ENCODE measurements around the gene RELT. TPM values are rescaled to one million over a fixed set of nuclear protein-coding genes. Genes with fewer than 3 reads are reported as not detected.

Gene RELT
- total and polyA plus RNA-seq, 3 experiments from 2014 or later = 7.5 to 23.4 (median 23.4) TPM

DNA sequence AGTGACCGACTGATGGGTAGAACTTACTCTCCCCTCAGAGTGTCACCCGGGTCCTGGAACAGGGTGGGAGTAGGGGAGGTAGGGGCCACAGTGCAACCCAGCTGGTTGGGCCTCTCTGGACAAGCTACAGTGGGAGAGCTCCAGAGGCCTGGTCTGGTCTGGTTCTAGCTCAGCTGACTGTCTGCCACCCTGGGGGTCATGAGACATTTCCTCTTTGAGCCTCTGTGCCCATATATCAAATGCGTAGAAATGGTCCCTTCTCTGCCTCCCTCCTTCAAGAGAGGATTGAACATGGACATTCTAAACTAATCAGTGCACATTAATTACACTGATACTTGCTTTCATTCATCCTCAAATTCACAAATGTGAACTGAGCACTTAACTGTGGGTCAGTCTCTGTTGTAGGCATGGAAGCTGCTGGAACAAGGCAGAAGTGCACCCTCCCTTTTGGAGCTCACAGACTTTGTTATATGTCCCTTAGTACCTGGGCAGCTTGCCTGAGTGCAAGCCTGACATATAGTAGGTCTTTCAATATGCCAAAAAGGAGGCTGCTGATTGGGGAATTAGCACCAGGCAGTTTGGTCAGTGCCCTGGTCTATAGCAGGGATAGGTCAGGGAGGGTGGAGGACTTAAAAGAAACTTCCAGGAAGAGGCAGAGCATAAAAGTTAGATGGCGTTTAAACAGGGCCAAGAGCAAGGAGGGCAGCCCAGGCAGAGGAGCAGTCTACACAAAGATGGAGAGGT is 42.4 kb upstream of the RELT start:
- H3K4me3 ChIP-seq (ENCODE audit: low read length) = no peak overlapping the region
- Mint-ChIP-seq H3K9me3 (no peaks in the 10 kb centered on the region), H3K4me3 (no peak overlapping the region), H3K27me3 (peaks cover 0 to 6% of the 10 kb centered on the region in 2 donors), H3K27ac (no peak overlapping the region), H3K36me3 (no peaks in the 10 kb centered on the region), H3K4me1 (no peaks in the 10 kb centered on the region)
- H3K9me3 ChIP-seq (ENCODE audit: low read length) = no peaks in the 10 kb centered on the region
- no peaks in the 10 kb centered on the region for H3K27me3 ChIP-seq (ENCODE audit: insufficient read depth, low read length, poor library complexity, severe bottlenecking)
- CTCF ChIA-PET = interaction anchor here (1.5 to 8.4 kb wide), 2 partner anchors 17 to 26 kb away, joined by 4 to 109 read pairs; partner anchors contain the start of gene ARHGEF17
- H3K36me3 ChIP-seq (ENCODE audit: insufficient read depth, low read length) = no peaks in the 10 kb centered on the region
- H3K4me1 ChIP-seq (ENCODE audit: insufficient read depth, low read length) = no peaks in the 10 kb centered on the region
- no peak overlapping the region for H3K27ac ChIP-seq (ENCODE audit: low read depth, low read length)
- POLR2A ChIA-PET = no interaction called here
- DNase-seq = no peak

DNA sequence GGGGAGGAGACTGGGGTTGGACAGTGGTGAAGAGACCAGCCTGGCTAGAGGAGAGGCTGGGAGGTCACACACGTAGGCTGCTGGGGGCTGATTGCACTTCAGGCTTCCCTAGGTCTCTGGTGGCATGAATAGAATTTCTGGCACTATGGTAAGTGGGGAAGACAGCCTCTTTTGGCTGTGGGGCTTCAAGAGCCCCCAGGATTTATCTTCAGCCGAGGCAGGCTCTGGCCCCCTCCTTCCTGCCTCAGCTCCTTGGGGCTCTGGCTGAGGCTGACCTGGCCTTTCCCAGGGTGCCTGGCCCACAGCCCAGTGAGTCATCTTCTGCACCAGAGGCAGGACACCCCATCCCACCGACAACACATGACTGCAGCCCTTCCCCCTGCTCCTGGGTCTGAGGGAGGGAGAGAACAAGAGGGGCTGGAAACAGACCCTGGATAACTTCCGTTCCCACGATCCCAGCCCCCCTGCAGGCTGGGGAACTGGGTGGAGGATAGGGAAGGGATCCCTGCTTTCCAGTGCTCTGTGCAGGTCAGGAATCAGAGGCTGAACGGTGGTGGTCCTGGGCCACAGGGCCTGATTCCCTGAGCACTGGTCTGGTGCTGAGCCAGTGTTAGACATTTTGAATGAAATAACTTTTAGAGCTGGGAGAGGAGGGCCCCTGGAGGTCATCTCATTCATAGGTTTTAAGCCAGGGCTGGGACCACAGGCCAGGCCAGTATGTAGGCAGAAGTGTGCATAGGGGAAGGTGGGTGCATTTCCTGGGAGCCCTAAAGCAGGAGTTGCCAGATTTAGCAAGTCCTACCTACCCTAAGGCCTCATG is 41.6 kb upstream of the RELT start:
- Histone ChIP-seq H3K27me3 (ENCODE audit: insufficient read depth, low read length, poor library complexity, severe bottlenecking) (no peaks in the 10 kb centered on the region), H3K36me3 (ENCODE audit: insufficient read depth, low read length) (no peaks in the 10 kb centered on the region), H3K27ac (ENCODE audit: low read depth, low read length) (no peak overlapping the region), H3K4me3 (ENCODE audit: low read length) (no peak overlapping the region), H3K9me3 (ENCODE audit: low read length) (no peaks in the 10 kb centered on the region), H3K4me1 (ENCODE audit: insufficient read depth, low read length) (no peaks in the 10 kb centered on the region)
- ChIA-PET CTCF (interaction anchor here (0.7 to 8.4 kb wide), 21 partner anchors 8 to 330 kb away, joined by 3 to 109 read pairs (median 4); partner anchors contain the start of genes ARHGEF17 and RELT), POLR2A (interaction anchor here (0.7 to 1.8 kb wide), 4 partner anchors 13 to 365 kb away, joined by 3 to 7 read pairs (median 4); partner anchors contain the start of gene ARHGEF17)
- peaks cover 0 to 6% of the 10 kb centered on the region in 2 donors for H3K27me3 Mint-ChIP-seq
- H3K4me1 Mint-ChIP-seq = no peaks in the 10 kb centered on the region
- no peak overlapping the region for H3K27ac Mint-ChIP-seq
- H3K9me3 Mint-ChIP-seq = no peaks in the 10 kb centered on the region
- no peaks in the 10 kb centered on the region for H3K36me3 Mint-ChIP-seq
- no peak for DNase-seq
- H3K4me3 Mint-ChIP-seq = no peak overlapping the region

DNA sequence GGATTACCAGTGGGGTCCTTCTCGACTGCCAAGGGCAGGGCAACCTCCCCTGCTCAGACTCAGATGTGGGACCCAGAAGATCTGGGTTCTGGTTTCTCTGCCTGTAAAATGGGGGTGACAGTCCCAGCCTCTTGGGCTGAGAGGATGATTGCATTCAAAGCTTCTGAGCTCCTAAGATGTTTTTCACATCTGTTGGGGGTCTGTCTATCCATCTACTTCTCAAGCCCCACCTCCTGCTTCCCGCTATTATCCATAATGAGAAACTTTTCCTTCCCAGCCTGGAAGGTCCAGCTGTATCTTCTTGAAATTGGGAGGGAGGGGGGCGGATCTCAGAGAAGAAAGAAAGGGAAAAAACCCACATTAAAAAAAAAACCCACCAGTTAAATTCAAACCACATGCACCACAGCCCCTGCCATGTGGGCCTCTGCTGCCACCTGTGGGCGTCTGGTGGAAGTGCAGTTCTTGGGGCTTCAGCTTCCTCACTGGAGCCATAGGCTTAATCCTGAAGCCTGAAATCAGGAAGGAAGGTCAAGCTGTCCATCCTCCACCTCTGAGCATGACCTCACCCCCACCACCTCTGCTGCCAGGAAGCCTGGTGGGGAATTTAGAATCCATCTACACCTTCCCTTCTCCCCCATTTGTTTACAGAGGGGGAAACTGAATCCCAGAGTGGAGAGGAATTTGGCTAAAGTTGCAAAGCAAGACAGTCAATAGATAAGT is 40.8 kb upstream of the RELT start:
- Mint-ChIP-seq H3K4me1 (no peaks in the 10 kb centered on the region), H3K27ac (no peak overlapping the region), H3K36me3 (no peaks in the 10 kb centered on the region), H3K27me3 (peaks cover 0 to 6% of the 10 kb centered on the region in 2 donors), H3K4me3 (no peak overlapping the region), H3K9me3 (no peaks in the 10 kb centered on the region)
- Histone ChIP-seq H3K36me3 (ENCODE audit: insufficient read depth, low read length) (no peaks in the 10 kb centered on the region), H3K27me3 (ENCODE audit: insufficient read depth, low read length, poor library complexity, severe bottlenecking) (no peaks in the 10 kb centered on the region), H3K4me1 (ENCODE audit: insufficient read depth, low read length) (no peaks in the 10 kb centered on the region), H3K9me3 (ENCODE audit: low read length) (no peaks in the 10 kb centered on the region), H3K27ac (ENCODE audit: low read depth, low read length) (no peak overlapping the region), H3K4me3 (ENCODE audit: low read length) (no peak overlapping the region)
- ChIA-PET CTCF (interaction anchor here (0.7 to 8.4 kb wide), 25 partner anchors 8 to 330 kb away, joined by 3 to 109 read pairs (median 4); partner anchors contain the start of genes ARHGEF17 and RELT), POLR2A (interaction anchor here (0.7 to 1.8 kb wide), 4 partner anchors 14 to 364 kb away, joined by 3 to 7 read pairs (median 4); partner anchors contain the start of gene ARHGEF17)
- peak; percentile 62 to 83 (median 72) for DNase-seq

DNA sequence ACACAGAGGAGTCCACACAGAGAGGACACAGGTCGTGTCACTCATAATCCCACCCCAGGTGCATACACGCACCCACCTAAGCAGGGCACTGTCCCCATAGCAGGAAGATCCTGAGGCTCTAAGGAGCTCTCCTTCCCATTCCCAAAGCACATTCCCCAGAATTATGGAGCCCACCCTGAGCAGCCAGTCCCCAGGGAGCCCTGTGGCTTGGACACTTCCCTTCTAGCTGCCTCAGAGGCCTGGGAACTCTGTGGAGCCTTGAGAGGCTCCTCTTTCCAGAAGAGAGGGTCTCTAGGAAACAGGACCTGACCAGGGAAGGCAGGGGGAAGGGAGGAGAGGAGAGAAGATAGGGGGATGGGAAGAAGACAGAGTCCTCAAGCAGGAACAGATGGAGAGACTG is 38.4 kb upstream of the RELT start:
- Mint-ChIP-seq H3K27me3 (peaks cover 0 to 6% of the 10 kb centered on the region in 2 donors), H3K36me3 (no peaks in the 10 kb centered on the region), H3K4me3 (no peak overlapping the region), H3K9me3 (no peaks in the 10 kb centered on the region), H3K4me1 (no peaks in the 10 kb centered on the region), H3K27ac (no peak overlapping the region)
- H3K27ac ChIP-seq (ENCODE audit: low read depth, low read length) = no peak overlapping the region
- H3K36me3 ChIP-seq (ENCODE audit: insufficient read depth, low read length) = no peaks in the 10 kb centered on the region
- H3K4me1 ChIP-seq (ENCODE audit: insufficient read depth, low read length) = no peaks in the 10 kb centered on the region
- H3K9me3 ChIP-seq (ENCODE audit: low read length) = no peaks in the 10 kb centered on the region
- ChIA-PET POLR2A (no interaction called here), CTCF (interaction anchor here (0.8 to 8.4 kb wide), 6 partner anchors 10 to 40 kb away, joined by 3 to 109 read pairs (median 6); partner anchors contain the start of gene ARHGEF17)
- DNase-seq = no peak
- H3K4me3 ChIP-seq (ENCODE audit: low read length) = no peak overlapping the region
- H3K27me3 ChIP-seq (ENCODE audit: insufficient read depth, low read length, poor library complexity, severe bottlenecking) = no peaks in the 10 kb centered on the region

DNA sequence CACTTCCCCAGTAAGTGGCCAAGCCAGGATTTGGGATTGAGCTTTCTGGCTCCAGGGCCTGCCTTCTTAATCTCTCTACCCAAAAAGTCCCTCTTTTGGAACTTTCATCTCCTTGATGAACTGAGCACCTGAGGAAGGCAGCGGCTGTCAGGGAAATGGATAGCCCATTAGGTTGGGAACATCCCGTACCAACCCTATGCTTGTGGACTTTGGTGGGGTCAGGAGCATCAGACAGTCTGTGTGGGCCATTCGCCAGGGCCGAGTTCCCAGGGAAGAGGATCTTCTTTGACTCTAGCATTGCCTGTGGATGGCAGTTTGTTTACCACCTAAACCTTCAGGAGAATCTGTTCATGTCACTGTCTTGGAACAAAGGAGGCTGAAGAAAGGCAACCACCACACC is 37.9 kb upstream of the RELT start:
- no peak for DNase-seq
- POLR2A ChIA-PET = no interaction called here

DNA sequence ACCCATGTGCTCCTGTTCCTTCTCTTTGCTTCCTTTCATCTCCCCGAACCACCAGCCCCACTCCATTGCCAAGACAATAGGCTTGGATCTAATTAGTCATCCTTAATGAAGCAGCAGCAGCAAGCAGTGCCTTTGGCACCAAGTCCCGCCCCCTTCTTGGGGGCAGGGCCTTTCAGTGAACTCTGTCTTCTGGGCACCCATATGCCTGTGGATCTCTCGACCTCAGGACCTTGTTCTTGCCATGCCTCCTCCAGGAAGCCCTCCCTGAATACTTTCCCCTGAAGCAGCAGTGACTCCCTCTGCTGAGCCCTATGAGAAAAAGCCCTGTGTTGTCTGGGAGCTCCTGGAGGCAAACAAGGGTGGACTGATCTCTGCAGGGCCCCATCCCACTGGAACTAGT is 36.0 kb upstream of the RELT start:
- H3K27me3 ChIP-seq (ENCODE audit: insufficient read depth, low read length, poor library complexity, severe bottlenecking) = no peaks in the 10 kb centered on the region
- Mint-ChIP-seq H3K36me3 (no peaks in the 10 kb centered on the region), H3K27ac (peak overlapping the region in 1 of 8 donors; percentile 10), H3K9me3 (no peaks in the 10 kb centered on the region), H3K4me1 (no peaks in the 10 kb centered on the region), H3K4me3 (no peak overlapping the region), H3K27me3 (peaks cover 0 to 6% of the 10 kb centered on the region in 2 donors)
- no peak for DNase-seq
- H3K4me1 ChIP-seq (ENCODE audit: insufficient read depth, low read length) = no peaks in the 10 kb centered on the region
- ChIA-PET POLR2A (no interaction called here), CTCF (interaction anchor here (8.4 kb wide), 1 partner anchor 32 kb away, joined by 109 read pairs; the partner anchor contains the start of gene ARHGEF17)
- H3K36me3 ChIP-seq (ENCODE audit: insufficient read depth, low read length) = no peaks in the 10 kb centered on the region
- no peaks in the 10 kb centered on the region for H3K9me3 ChIP-seq (ENCODE audit: low read length)
- no peak overlapping the region for H3K27ac ChIP-seq (ENCODE audit: low read depth, low read length)
- H3K4me3 ChIP-seq (ENCODE audit: low read length) = no peak overlapping the region

More for the DNA sequence above, 37.9 kb upstream of the RELT start:
- H3K36me3 ChIP-seq (ENCODE audit: insufficient read depth, low read length) = no peaks in the 10 kb centered on the region
- no peak overlapping the region for H3K4me3 ChIP-seq (ENCODE audit: low read length)
- H3K9me3 Mint-ChIP-seq = no peaks in the 10 kb centered on the region
- no peak overlapping the region for H3K4me3 Mint-ChIP-seq
- H3K4me1 ChIP-seq (ENCODE audit: insufficient read depth, low read length) = no peaks in the 10 kb centered on the region
- no peak overlapping the region for H3K27ac ChIP-seq (ENCODE audit: low read depth, low read length)
- H3K9me3 ChIP-seq (ENCODE audit: low read length) = no peaks in the 10 kb centered on the region
- H3K27me3 Mint-ChIP-seq = peaks cover 0 to 6% of the 10 kb centered on the region in 2 donors
- no peaks in the 10 kb centered on the region for H3K4me1 Mint-ChIP-seq
- H3K27me3 ChIP-seq (ENCODE audit: insufficient read depth, low read length, poor library complexity, severe bottlenecking) = no peaks in the 10 kb centered on the region
- CTCF ChIA-PET = interaction anchor here (0.8 to 8.4 kb wide), 2 partner anchors 22 to 30 kb away, joined by 3 to 109 read pairs; partner anchors contain the start of gene ARHGEF17
- no peaks in the 10 kb centered on the region for H3K36me3 Mint-ChIP-seq
- no peak overlapping the region for H3K27ac Mint-ChIP-seq

DNA sequence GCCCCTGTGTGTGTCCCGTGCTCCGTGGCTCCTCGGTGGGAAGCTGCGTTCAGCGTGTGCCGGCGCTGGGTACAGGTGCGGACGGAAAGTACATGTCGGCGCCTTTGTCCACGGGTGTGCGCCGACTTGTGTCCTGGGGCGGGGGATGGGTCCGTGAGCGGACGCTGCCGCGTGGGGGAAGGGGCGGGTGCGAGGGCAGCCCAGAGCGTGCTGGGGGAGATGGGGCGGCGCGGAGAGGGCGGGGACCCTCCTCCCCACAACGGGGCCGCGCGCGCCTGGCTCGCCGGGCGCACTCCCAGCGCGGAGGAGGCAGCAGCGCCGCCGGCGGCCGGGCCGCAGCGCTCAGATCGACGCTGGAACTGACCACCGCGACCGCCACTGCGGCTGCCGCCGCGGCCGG is 33.6 kb upstream of the RELT start:
- H3K27me3 Mint-ChIP-seq = peaks cover 0 to 10% of the 10 kb centered on the region in 2 donors
- H3K9me3 Mint-ChIP-seq = no peaks in the 10 kb centered on the region
- H3K4me1 ChIP-seq (ENCODE audit: insufficient read depth, low read length) = no peaks in the 10 kb centered on the region
- no peaks in the 10 kb centered on the region for H3K36me3 ChIP-seq (ENCODE audit: insufficient read depth, low read length)
- no peak overlapping the region for H3K4me3 Mint-ChIP-seq
- DNase-seq = no peak
- H3K9me3 ChIP-seq (ENCODE audit: low read length) = no peaks in the 10 kb centered on the region
- CTCF ChIA-PET = interaction anchor here (2.4 kb wide), 1 partner anchor 9 kb away, joined by 11 read pairs; no protein-coding TSS in a partner anchor
- no peak overlapping the region for H3K27ac Mint-ChIP-seq
- H3K4me3 ChIP-seq (ENCODE audit: low read length) = no peak overlapping the region
- H3K27ac ChIP-seq (ENCODE audit: low read depth, low read length) = no peak overlapping the region
- H3K36me3 Mint-ChIP-seq = no peaks in the 10 kb centered on the region
- POLR2A ChIA-PET = no interaction called here
- H3K4me1 Mint-ChIP-seq = no peaks in the 10 kb centered on the region
- no peaks in the 10 kb centered on the region for H3K27me3 ChIP-seq (ENCODE audit: insufficient read depth, low read length, poor library complexity, severe bottlenecking)

Data from CD8-positive, alpha-beta memory T cell (primary cell).